IPS-18a (cell line): ENCODE results near the gene FHIP1B.
"Not testable (repeated sequence)": the region's sequence is repeated elsewhere in the genome, so short reads cannot be mapped to it uniquely, and the experiment has no call there.

Source experiments
- H3K27ac ChIP-seq: one replicate; pipeline ENCODE4 v1.5.1; 2013; ENCODE audit warnings: low read length
- H3K27me3 ChIP-seq: one replicate; pipeline ENCODE4 v1.6.1; 2013; ENCODE audit warnings: mild to moderate bottlenecking, low read length; ENCODE audit not compliant: control insufficient read depth, insufficient read depth
- H3K36me3 ChIP-seq: one replicate; pipeline ENCODE4 v1.6.1; 2013; ENCODE audit warnings: low read depth, low read length; ENCODE audit not compliant: control insufficient read depth
- H3K4me1 ChIP-seq: one replicate; pipeline ENCODE4 v1.6.1; 2013; ENCODE audit warnings: low read depth, low read length; ENCODE audit not compliant: control insufficient read depth
- H3K4me3 ChIP-seq: one replicate; pipeline ENCODE4 v1.5.1; 2013; ENCODE audit warnings: low read length
- H3K9ac ChIP-seq: one replicate; pipeline ENCODE4 v1.6.1; 2013; ENCODE audit warnings: mild to moderate bottlenecking, low read length, moderate library complexity
- H3K9me3 ChIP-seq: one replicate; pipeline ENCODE4 v1.6.1; 2013; ENCODE audit warnings: low read depth, low read length; ENCODE audit not compliant: control insufficient read depth

Gene FHIP1B

DNA sequence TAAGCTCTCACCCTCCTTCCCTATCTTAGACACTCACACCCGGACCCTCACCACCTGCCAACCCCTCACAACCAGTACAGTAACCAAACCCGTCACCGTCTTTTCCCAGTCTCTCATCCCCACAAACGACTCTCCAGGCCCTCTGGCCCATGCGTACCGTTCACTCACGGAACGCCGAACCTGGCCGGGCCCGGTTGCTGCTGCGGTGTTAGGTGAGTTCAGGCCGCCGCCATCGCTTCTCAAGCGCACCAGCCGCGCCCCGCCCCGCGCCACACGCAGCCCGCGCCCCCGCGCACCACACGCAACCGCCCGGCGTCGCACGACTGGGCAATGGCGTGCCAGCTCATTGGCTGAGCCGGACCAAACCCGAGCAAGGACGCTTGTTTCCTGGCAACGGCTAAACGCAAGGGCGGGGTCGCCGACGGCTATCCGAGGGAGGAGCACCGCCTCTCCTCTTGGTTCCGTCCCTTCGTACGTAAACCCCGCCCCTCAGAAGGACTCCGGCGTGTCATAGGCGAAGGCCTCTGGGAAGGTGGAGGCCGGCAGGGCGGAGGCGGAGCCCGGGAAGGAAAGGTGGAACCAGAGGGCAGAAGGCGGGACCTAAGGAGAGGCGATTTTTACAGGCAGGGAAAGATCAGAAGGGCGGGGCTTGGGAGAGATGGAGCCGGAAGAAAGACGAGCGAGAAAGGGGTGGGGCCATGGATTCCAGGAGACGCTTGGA lies at the start of gene FHIP1B:
Gene FHIP1B (minus strand): TSS at position 250 of the 721 bp plus-strand sequence. CDS start 10,120 bp downstream, outside the sequence.
- no peaks in the 10 kb centered on the region for H3K9me3 ChIP-seq
- no peaks in the 10 kb centered on the region for H3K27me3 ChIP-seq
- peak within 1 kb of the TSS; percentile 58 for H3K27ac ChIP-seq

DNA sequence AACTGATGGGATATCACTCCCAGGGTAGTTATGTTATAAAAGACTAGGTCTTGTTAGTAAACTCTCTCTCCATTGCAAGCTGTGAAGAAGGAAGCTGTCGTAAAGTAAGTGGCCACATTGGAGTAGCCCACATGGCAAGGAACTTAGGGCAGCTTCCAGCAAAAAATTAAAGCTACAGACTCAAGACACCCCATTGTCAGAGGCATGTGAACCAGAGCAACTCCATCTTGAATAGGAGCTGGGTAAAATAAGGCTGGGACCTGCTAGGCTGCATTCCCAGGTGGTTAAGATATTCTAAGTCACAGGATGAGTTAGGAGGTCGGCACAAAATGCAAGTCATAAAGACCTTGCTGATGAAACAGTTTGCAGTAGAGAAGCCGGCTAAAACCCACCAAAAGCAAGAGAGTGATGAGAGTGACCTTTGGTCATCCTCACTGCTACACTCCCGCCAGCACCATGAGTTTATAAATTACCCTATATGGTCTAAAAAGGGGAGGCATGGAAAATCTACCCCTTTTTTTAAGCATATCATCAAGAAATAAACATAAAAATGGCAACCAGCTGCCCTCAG lies 49.1 kb upstream of the FHIP1B start:
- no peaks in the 10 kb centered on the region for H3K36me3 ChIP-seq
- no peak overlapping the region for H3K9ac ChIP-seq
- no peak overlapping the region for H3K27ac ChIP-seq
- no peak overlapping the region for H3K4me3 ChIP-seq
- peaks cover 8% of the 10 kb centered on the region for H3K4me1 ChIP-seq
- no peaks in the 10 kb centered on the region for H3K9me3 ChIP-seq
- peaks cover 47% of the 10 kb centered on the region for H3K27me3 ChIP-seq

More for the DNA sequence above, at the start of gene FHIP1B:
- Histone ChIP-seq H3K4me3 (peak within 1 kb of the TSS; percentile 98), H3K36me3 (no peaks in the 10 kb centered on the region), H3K4me1 (peaks cover 4% of the 10 kb centered on the region), H3K9ac (peak within 1 kb of the TSS; percentile 86)

DNA sequence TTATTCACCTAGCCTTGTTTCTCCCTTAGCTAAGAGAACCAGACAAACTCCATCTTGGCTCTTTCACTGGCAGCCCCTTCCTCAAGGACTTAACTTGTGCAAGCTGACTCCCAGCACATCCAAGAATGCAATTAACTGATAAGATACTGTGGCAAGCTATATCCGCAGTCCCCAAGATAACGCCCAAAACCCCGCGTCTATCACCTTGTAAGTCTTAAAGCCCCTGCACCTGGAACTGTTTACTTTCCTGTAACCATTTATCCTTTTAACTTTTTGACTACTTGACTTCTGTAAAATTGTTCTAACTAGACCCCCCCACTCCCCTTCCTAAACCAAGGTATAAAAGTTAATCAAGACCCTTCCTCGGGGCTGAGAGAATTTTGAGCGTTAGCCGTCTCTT lies 46.4 kb upstream of the FHIP1B start:
- not testable (repeated sequence) for H3K9me3 ChIP-seq, H3K27ac ChIP-seq, H3K9ac ChIP-seq, H3K4me1 ChIP-seq, H3K36me3 ChIP-seq, H3K4me3 ChIP-seq
- peaks cover 38% of the 10 kb centered on the region for H3K27me3 ChIP-seq

DNA sequence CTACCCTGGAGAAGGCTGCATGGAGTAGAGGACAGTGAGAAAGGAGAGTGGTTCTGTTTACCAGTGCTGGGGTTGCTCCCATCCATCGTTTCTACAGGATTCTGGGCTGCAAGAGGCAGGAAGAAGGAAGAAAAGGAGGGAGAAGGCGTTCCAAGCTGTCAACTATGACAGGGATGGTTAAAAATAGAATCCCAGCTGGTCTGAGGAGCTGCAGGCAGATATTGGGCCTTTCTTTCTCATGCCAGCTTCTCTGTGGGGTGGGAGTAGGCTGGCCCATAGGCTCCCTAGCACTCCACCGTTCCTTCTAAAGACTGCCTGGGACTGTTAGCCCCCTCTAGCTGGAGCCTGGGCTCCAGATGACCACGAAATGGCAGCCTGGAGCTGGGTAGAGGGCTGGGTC lies 38.8 kb upstream of the FHIP1B start:
- Histone ChIP-seq H3K9ac (no peak overlapping the region), H3K27ac (no peak overlapping the region), H3K36me3 (no peaks in the 10 kb centered on the region), H3K9me3 (no peaks in the 10 kb centered on the region), H3K4me3 (no peak overlapping the region), H3K27me3 (no peaks in the 10 kb centered on the region), H3K4me1 (no peaks in the 10 kb centered on the region)

DNA sequence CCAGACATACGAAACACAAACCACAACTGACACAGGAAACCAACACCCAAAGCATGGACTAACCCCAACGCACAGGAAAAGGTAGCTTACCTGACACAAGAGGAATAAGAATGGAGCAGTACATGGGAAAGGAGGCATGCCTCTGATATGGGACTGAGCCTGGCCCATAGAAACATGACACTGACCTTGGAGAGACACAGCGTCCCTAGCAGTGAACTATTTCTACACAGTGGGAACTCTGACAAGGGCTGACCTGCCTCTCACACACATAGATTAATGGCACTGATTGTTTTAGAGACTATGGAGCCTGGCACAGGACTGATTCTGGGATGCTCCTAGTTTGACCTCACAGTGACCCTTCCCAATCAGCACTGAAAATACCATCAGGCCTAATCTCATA lies 37.2 kb upstream of the FHIP1B start:
- Histone ChIP-seq H3K27ac (no peak overlapping the region), H3K36me3 (no peaks in the 10 kb centered on the region), H3K9me3 (no peaks in the 10 kb centered on the region), H3K4me1 (no peaks in the 10 kb centered on the region), H3K9ac (no peak overlapping the region), H3K27me3 (no peaks in the 10 kb centered on the region), H3K4me3 (no peak overlapping the region)

- H3K4me1 ChIP-seq = no peaks in the 10 kb centered on the region
- H3K27me3 ChIP-seq = no peaks in the 10 kb centered on the region
- H3K27ac ChIP-seq = no peak overlapping the region
- no peaks in the 10 kb centered on the region for H3K36me3 ChIP-seq
- no peak overlapping the region for H3K4me3 ChIP-seq
- no peaks in the 10 kb centered on the region for H3K9me3 ChIP-seq
- H3K9ac ChIP-seq = no peak overlapping the region
Observed at GRCh38 chr11:6270584-6271246, 36.3 kb upstream of the FHIP1B start.

DNA sequence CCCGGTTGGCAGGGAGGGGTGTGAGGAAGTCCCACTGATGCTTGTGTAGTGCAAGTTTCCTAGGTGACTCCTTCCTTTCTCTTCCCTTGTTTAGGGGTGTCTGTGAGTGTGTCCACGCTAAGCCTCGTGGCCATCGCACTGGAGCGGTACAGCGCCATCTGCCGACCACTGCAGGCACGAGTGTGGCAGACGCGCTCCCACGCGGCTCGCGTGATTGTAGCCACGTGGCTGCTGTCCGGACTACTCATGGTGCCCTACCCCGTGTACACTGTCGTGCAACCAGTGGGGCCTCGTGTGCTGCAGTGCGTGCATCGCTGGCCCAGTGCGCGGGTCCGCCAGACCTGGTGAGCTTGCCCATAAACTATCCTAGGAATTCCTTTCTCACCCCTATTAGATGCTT lies 35.6 kb upstream of the FHIP1B start:
- Histone ChIP-seq H3K9ac (no peak overlapping the region), H3K4me3 (no peak overlapping the region), H3K4me1 (no peaks in the 10 kb centered on the region), H3K27ac (no peak overlapping the region), H3K9me3 (no peaks in the 10 kb centered on the region), H3K36me3 (no peaks in the 10 kb centered on the region), H3K27me3 (no peaks in the 10 kb centered on the region)

DNA sequence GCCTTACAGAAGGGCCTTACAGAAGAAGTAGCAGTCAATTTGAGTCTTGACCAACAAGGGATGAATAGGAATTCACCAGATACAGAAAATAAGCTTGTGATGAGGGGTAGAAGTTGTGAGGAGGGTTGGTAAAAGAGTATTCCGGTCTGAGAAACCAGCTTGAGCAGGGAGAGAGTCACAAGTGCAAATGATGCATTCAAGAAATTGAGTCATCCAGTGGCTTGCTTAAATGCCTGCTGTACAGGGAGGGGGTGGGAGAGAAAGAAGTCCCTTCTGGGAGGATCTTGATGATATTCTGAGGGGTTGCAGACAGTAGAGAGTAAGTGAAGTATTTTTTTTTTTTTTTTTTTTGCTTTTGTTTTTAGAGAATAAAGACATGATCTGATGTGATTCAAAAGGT lies 34.4 kb upstream of the FHIP1B start:
- Histone ChIP-seq H3K27me3 (no peaks in the 10 kb centered on the region), H3K4me1 (no peaks in the 10 kb centered on the region), H3K4me3 (no peak overlapping the region), H3K9ac (no peak overlapping the region), H3K9me3 (no peaks in the 10 kb centered on the region), H3K27ac (no peak overlapping the region), H3K36me3 (no peaks in the 10 kb centered on the region)

- H3K36me3 ChIP-seq = no peaks in the 10 kb centered on the region
- no peak overlapping the region for H3K27ac ChIP-seq
- H3K27me3 ChIP-seq = peaks cover 28% of the 10 kb centered on the region
- H3K4me3 ChIP-seq = no peak overlapping the region
- peaks cover 8% of the 10 kb centered on the region for H3K4me1 ChIP-seq
- H3K9ac ChIP-seq = no peak overlapping the region
- H3K9me3 ChIP-seq = no peaks in the 10 kb centered on the region
Observed at GRCh38 chr11:6263662-6264061, 29.2 kb upstream of the FHIP1B start.

DNA sequence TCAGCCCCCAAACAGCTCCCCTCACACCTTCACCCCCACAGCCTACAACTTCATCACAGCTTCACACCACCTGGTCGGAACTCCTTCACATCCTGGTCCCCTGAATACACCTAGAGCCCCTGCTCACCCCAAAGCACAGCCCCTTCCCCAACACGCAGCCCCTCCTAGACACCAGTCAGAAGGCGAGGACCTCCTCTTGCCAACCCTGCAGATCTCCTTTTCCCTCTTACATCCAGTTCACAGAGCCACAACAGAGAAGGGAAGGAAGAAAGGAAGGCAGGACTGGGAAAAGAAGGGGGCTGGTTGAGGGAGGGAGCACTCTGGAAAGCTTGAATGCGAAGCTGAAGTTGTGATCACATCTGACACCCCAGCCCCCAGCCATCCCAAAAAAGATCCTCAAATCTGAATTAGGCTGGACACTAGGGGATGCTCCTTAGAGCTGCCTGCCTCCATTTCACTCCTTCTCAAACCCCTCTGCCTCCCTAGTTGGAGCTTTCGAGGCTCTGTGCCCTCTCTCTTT lies 25.8 kb upstream of the FHIP1B start:
- H3K4me1 ChIP-seq = peaks cover 12% of the 10 kb centered on the region
- peaks cover 55% of the 10 kb centered on the region for H3K27me3 ChIP-seq
- H3K9me3 ChIP-seq = no peaks in the 10 kb centered on the region
- no peaks in the 10 kb centered on the region for H3K36me3 ChIP-seq
- peak overlapping the region; percentile 72 for H3K4me3 ChIP-seq
- H3K27ac ChIP-seq = no peak overlapping the region
- no peak overlapping the region for H3K9ac ChIP-seq

- Histone ChIP-seq H3K27ac (no peak overlapping the region), H3K9me3 (no peaks in the 10 kb centered on the region), H3K4me1 (peaks cover 12% of the 10 kb centered on the region), H3K4me3 (peak overlapping the region; percentile 72), H3K27me3 (peaks cover 55% of the 10 kb centered on the region), H3K36me3 (no peaks in the 10 kb centered on the region), H3K9ac (no peak overlapping the region)
Observed at GRCh38 chr11:6258571-6259081, 24.2 kb upstream of the FHIP1B start.
